HAP-1 (cell line): ENCODE results near the gene PKP3.

Experiments
- DNase-seq, 2 experiments: peaks; one replicate each; pipeline ENCODE4 v3.0.0-alpha.2; 2016 to 2020; ENCODE audit warnings: low spot score in 2 of 2
- H3K27me3 ChIP-seq: fragments of 250-450 bp; sonication (Bioruptor Pico); 2 replicates; pipeline ENCODE4 v1.5.1; 2020; ENCODE audit warnings: low read depth, mild to moderate bottlenecking, moderate library complexity
- H3K36me3 ChIP-seq: fragments of 250-450 bp; sonication (Bioruptor Pico); replicated peaks from 2 replicates; pipeline ENCODE4 v1.5.1; 2020; ENCODE audit warnings: mild to moderate bottlenecking
- H3K4me1 ChIP-seq: fragments of 250-450 bp; sonication (Bioruptor Pico); 2 replicates; pipeline ENCODE4 v1.5.1; 2020; ENCODE audit warnings: mild to moderate bottlenecking
- H3K4me3 ChIP-seq: fragments of 250-450 bp; sonication (Bioruptor Pico); 2 replicates; pipeline ENCODE4 v1.5.1; 2020; ENCODE audit warnings: mild to moderate bottlenecking, moderate library complexity
- H3K9me3 ChIP-seq: fragments of 250-450 bp; sonication (Bioruptor Pico); 2 replicates; pipeline ENCODE4 v1.5.1; 2020; ENCODE audit warnings: mild to moderate bottlenecking, moderate library complexity
- in situ Hi-C: fragments of 300-500 bp; cut with MboI; formaldehyde crosslinking; loops from 3 replicates; pipeline ENCODE4 v1.14.3; 2020; ENCODE audit warnings: low sequenced_read_pairs, inconsistent platforms, mixed read lengths

PKP3 gene

DNA sequence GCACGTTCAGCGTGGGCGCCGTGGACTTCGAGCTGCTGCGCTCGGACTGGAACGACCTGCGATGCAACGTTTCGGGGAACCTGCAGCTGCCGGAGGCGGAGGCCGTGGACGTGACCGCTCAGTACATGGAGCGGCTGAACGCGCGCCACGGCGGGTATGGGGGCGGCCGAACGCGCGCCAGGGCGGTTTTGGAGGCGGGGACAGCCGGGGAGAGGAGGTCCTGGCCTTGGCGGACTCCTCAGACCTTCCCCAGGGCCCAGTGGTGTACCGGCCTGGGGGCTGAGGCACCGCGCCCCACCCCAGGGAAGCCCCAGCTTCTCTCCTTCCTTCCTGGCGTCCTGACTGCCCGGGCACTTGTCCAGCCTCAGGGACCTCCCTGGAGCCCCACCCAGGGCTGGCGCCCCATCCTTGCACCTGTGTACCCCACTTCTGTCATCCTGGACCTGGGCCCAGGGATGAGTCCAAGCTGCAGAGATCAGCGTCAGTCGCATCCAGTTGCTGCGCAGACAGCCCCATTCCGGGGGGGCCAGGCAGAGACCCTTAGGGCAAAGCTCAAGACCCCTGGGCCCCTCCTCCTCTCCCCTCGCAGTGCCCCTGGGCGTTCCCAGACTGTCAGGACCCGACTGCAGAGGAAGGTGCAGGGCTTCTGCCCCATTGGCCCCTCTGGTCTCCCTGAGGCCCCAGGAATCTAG lies 16.7 kb upstream of the PKP3 start:
- Histone ChIP-seq H3K36me3 (peaks cover 25% of the 10 kb centered on the region), H3K27me3 (no peaks in the 10 kb centered on the region), H3K4me3 (no peak overlapping the region), H3K4me1 (no peaks in the 10 kb centered on the region), H3K9me3 (no peaks in the 10 kb centered on the region)
- no peak for DNase-seq
- in situ Hi-C loops, result no loop called here

DNA sequence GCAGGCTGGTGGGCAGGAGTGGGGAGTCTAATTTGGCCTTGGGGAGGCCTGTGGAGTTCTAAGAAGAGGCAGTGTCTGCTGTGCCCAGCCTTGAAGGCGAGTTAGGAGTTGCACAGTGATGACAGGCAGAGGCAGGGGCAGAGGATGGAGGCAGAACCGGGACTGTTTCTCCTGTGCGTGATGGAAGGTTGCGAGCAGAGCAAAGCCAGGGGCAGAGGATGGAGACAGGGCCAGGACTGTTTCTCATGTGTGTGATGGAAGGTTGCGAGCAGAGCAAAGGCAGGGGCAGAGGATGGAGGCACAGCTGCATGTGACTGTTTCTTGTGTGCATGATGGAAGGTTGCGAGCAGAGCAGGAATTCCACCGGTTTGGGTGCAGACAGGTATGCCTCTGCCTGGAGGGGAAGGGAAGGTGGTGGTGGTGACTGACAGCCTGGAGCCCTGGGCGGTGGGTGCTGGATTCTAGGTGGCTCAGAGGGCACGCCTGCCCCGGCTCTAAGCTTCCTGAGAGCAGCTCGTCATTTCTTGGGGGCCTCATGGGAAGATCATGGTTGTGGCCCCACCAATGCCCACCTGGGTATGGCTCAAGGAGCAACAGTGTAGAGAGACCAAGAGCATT lies 16.0 kb upstream of the PKP3 start:
- Histone ChIP-seq H3K4me3 (no peak overlapping the region), H3K4me1 (no peaks in the 10 kb centered on the region), H3K9me3 (no peaks in the 10 kb centered on the region), H3K36me3 (peaks cover 25% of the 10 kb centered on the region), H3K27me3 (no peaks in the 10 kb centered on the region)
- DNase-seq, result no peak
- in situ Hi-C loops, result no loop called here

DNA sequence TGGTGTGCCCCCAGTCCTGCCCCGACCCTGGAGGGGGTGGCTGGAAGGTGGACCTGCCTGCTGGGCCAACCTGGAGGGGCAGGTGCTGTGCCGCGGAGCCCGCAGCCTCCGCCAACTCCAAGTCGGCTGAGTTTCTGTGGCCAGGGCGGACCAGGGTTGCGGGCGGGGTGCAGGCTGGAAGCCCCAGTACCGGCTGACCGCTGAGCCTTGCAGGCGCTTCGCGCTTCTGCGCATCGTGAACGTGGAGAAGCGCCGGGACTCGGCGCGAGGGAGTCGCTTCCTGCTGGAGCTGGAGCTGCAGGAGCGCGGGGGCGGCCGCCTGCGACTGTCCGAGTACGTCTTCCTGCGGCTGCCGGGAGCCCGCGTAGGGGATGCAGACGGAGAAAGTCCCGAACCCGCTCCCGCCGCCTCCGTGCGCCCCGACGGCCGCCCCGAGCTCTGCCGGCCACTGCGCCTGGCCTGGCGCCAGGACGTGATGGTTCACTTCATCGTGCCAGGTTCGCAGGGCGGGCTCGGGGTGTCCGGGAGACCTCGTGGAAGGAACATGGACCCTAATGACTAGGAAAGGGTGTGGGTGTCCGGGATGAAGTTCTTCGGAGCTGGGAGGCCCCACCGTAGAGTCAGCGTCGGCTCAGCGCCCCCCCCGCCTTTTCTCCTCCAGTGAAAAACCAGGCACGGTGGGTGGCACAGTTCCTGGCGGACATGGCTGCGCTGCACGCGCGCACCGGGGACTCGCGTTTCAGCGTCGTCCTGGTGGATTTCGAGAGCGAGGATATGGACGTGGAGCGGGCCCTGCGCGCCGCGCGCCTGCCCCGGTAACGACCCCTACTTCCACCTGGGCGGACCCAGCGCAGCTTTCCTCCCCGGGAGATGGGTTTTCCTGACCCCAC lies 14.6 kb upstream of the PKP3 start:
- Histone ChIP-seq H3K27me3 (no peaks in the 10 kb centered on the region), H3K4me1 (no peaks in the 10 kb centered on the region), H3K9me3 (no peaks in the 10 kb centered on the region), H3K4me3 (no peak overlapping the region), H3K36me3 (peaks cover 18% of the 10 kb centered on the region)
- in situ Hi-C loops, result no loop called here
- DNase-seq, result no peak

DNA sequence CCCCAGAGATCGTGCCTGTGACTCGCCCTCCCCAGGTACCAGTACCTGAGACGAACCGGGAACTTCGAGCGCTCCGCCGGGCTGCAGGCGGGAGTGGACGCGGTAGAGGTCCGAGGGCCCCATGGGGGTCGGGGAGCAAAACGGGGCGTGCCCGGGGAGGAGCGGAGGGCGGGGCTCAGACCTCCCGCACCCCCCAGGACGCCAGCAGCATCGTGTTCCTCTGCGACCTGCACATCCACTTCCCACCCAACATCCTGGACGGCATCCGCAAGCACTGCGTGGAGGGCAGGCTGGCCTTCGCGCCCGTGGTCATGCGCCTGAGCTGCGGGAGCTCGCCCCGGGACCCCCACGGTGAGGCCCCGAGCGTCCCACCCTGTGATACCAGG lies 13.9 kb upstream of the PKP3 start:
- peaks cover 18% of the 10 kb centered on the region for H3K36me3 ChIP-seq
- H3K27me3 ChIP-seq, result no peaks in the 10 kb centered on the region
- in situ Hi-C loops, result no loop called here
- no peaks in the 10 kb centered on the region for H3K9me3 ChIP-seq
- no peak for DNase-seq
- H3K4me1 ChIP-seq, result no peaks in the 10 kb centered on the region
- no peak overlapping the region for H3K4me3 ChIP-seq

DNA sequence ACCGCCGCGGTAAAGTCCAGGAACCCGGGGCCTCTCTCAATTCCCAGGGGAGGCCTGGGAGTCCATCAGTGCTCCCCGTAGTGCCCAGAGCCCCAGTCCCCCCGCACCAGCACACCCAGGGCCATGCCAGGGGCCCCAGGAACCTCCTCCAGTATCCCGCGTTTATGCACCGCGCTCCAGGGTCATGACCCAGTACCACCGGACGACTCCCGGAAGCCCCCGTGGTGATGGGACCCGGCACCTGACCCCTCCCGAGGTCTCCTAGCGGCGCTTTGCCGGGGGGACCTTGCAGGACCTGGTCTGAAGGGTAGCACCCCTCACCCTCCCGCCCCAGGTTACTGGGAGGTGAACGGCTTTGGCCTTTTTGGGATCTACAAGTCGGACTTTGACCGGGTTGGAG lies 13.5 kb upstream of the PKP3 start:
- H3K4me3 ChIP-seq, result no peak overlapping the region
- in situ Hi-C loops, result no loop called here
- no peaks in the 10 kb centered on the region for H3K9me3 ChIP-seq
- peaks cover 14% of the 10 kb centered on the region for H3K36me3 ChIP-seq
- DNase-seq, result no peak
- H3K4me1 ChIP-seq, result no peaks in the 10 kb centered on the region
- H3K27me3 ChIP-seq, result no peaks in the 10 kb centered on the region

DNA sequence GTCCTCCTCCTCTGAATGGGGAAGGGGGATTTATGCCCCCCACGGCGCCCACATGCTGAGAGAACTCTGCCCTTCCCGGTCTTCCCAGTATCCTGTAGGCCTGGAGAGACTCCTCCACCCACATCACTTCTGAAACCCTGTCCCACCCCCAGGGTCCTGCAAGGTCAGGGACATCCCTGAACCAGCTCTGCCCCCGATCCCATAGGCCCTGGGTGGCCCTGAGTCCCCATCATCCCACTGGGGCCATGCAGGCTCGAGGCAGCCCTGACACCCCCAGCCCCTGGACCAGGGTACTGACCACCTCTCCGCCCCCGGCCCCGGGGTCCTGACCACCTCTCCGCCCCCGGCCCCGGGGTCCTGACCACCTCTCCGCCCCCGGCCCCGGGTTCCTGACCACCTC lies 13.0 kb upstream of the PKP3 start:
- DNase-seq, result no peak
- in situ Hi-C loops, result no loop called here
- Histone ChIP-seq H3K27me3 (no peaks in the 10 kb centered on the region), H3K4me1 (no peaks in the 10 kb centered on the region), H3K9me3 (no peaks in the 10 kb centered on the region), H3K4me3 (no peak overlapping the region), H3K36me3 (peaks cover 13% of the 10 kb centered on the region)

DNA sequence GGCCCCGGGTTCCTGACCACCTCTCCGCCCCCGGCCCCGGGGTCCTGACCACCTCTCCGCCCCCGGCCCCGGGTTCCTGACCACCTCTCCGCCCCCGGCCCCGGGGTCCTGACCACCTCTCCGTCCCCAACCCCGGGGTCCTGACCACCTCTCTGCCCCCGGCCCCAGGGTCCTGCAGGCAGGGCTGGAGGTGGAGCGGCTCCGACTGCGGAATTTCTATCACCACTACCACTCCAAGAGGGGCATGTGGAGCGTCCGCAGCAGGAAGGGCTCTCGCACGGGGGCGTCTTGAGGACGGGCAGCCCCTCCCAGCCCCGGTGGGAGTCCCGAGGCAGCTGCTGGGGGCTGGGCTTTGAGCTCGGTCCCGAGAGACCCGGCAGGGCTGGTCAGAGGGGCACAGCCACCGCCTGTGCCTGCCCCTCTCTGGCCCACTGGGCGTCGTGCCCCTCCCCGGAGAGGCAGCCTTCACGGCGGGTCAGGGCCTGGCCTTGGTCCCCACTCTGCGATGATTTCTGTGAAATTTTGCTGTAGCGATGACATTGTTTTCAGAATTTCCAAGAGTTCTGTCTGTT lies 12.4 kb upstream of the PKP3 start:
- Histone ChIP-seq H3K36me3 (peaks cover 13% of the 10 kb centered on the region), H3K4me3 (no peak overlapping the region), H3K4me1 (no peaks in the 10 kb centered on the region), H3K9me3 (no peaks in the 10 kb centered on the region), H3K27me3 (no peaks in the 10 kb centered on the region)
- in situ Hi-C loops, result no loop called here
- no peak for DNase-seq

DNA sequence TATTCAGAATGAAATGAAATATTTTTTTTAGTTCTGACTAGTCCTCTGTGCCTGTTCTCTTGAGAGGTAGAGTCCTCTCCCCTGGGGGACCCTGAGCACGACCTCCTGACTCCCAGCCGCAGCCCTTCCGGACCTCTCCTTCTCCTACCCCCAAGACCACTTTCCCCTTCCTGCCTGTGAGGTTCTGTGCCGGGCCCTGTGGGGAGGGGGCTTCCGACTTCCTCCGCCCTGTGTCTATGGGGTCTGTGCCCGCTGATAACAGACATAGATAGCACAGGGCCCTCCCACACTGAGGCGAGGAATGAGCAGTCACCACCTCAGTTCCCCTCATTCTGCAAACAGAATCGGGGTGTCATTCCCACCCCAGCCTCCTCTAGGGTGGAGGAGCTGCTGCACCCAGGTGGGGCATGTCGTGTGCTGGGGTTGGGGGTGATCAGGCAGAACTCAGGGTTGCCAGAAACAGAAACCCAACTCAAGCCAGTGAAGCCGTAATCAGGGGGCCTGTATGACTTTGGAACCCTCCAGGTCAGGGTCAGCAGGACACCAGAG lies 11.9 kb upstream of the PKP3 start:
- Histone ChIP-seq H3K4me3 (no peak overlapping the region), H3K4me1 (no peaks in the 10 kb centered on the region), H3K36me3 (peaks cover 13% of the 10 kb centered on the region), H3K27me3 (no peaks in the 10 kb centered on the region), H3K9me3 (no peaks in the 10 kb centered on the region)
- DNase-seq, result no peak
- in situ Hi-C loops, result no loop called here

DNA sequence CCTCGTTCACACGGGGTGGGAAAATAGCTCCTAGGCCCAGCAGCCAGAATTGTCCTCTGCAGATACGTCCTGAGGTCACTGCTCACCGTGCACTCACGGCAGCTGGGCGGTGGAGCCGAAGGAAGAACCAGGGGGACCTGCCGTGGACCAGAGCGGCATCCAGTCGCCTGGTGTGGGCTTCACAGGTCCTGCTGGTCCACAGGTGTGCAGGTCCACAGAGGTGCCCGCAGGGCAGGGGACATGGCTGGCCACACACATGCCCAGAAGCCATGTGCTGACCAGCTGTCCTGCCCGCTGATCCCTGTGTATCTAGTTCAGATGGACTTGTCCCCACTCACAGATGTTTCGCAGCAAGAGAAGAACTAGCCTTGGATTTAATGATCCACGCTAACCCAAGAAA lies 10.6 kb upstream of the PKP3 start:
- Histone ChIP-seq H3K9me3 (no peaks in the 10 kb centered on the region), H3K27me3 (no peaks in the 10 kb centered on the region), H3K36me3 (peaks cover 13% of the 10 kb centered on the region), H3K4me1 (no peaks in the 10 kb centered on the region), H3K4me3 (no peak overlapping the region)
- DNase-seq, result no peak
- in situ Hi-C loops, result no loop called here

DNA sequence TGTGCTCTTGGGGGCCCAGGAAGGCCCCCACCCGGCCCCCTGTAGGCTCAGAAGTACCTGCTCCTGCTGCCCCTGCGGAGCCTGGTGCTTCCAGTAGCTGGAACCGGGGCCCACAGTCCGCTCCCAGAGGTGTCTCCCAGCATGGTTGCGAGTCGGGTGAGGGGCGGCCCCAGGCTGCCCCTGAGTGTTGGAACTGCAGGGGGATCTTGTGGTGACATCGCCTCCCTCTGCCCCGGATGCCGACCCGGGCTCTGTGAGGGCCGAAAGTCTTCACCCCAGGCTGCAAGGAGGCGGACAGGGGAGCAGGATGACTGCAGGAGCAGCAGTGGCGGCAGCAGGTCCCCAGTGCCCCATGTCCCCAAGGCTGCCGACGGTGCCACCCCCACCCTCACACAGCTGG lies 9.5 kb upstream of the PKP3 start:
- Histone ChIP-seq H3K9me3 (no peaks in the 10 kb centered on the region), H3K27me3 (no peaks in the 10 kb centered on the region), H3K4me1 (no peaks in the 10 kb centered on the region), H3K36me3 (peaks cover 13% of the 10 kb centered on the region), H3K4me3 (no peak overlapping the region)
- DNase-seq, result no peak
- in situ Hi-C loops, result no loop called here

DNA sequence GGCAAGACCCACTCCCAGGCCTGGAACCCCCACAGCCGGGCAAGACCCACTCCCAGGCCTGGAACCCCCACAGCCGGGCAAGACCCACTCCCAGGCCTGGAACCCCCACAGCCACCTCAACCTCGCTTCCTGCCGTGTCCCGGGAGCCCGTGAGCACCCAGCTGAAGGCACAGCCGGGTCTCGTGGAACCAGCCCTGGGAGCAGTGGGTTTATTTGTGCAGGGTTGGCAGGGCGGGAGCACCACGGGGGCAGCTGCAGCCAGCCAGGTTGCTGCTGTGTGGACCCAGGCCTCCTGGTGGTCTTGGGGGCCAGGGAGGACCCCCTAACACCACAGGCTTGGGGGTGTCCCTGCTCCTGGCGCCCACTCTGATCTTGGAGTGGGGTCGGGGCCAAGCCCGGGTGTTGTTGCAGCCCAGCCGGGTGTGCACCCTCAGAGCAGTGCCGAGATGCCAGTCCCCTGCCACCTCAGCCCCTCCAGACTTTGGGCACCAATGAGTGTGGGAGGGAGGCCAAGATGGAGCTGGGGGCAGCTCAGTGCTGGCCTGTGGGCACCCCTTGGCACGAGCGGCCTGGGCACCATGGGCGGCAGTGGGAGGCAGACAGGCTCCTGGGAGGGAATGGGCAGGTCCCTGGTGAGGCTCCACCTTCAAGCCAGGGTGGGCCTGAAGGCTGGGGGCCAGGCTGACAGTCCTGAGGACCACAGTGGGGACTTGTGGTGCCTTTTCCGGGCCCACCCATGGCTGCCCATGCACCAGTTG lies 8.2 kb upstream of the PKP3 start:
- Histone ChIP-seq H3K36me3 (peaks cover 2% of the 10 kb centered on the region), H3K4me1 (no peaks in the 10 kb centered on the region), H3K4me3 (no peak overlapping the region), H3K9me3 (no peaks in the 10 kb centered on the region), H3K27me3 (no peaks in the 10 kb centered on the region)
- in situ Hi-C loops, result no loop called here
- DNase-seq, result no peak

DNA sequence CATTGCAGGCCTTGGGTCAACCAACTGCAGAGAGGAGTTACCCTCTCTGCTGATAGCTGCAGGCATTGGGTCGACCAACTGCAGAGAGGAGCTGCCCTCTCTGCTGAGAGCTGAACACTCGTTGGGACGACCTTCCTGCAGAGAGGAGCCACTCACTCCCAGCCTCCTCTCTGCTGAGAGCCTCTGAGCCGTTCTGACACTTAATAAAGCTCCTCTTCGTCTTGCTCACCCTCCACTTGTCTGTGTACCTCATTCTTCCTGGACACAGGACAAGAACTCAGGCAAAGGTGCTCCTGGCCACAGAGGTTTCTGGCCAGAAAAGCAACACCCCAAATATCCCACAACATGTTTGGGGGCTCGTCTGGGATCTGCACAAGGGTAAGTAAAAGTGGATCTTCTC lies 7.5 kb upstream of the PKP3 start:
- DNase-seq, result no peak
- in situ Hi-C loops, result no loop called here
- Histone ChIP-seq H3K9me3 (no peaks in the 10 kb centered on the region), H3K27me3 (no peaks in the 10 kb centered on the region), H3K4me1 (no peaks in the 10 kb centered on the region), H3K36me3 (no peaks in the 10 kb centered on the region), H3K4me3 (no peak overlapping the region)

DNA sequence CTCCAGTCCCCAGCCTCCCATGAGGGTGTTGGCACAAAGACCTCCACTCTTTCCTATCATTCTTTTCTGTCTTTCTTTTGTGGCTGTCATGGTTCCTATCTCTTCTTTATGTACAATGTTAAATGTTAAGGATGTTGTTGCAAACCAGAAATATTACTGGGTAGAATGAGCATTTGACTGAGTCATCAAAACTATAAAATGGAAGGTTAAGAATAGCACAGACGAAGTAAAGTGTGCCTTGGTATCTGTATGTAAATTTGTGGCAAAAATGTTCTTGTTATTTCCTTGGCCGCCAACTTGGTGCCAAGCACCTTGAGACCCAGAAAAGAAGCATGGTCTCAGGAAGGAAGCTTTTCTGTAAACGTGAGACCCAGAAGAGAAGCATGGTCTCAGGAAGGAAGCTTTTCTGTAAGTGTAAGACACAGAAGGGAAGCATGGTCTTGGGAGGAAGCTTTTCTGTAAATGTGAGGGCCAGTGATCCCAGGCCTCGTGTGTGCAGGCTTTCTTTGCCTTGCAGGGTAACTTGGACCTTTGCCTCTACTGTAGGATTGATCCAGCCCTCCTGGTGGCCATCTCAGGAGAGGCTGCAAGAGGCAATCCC lies 6.7 kb upstream of the PKP3 start:
- DNase-seq, result no peak

More for the DNA sequence above, 6.7 kb upstream of the PKP3 start:
- Histone ChIP-seq H3K27me3 (no peaks in the 10 kb centered on the region), H3K36me3 (no peaks in the 10 kb centered on the region), H3K4me1 (no peaks in the 10 kb centered on the region), H3K9me3 (no peaks in the 10 kb centered on the region), H3K4me3 (no peak overlapping the region)
- in situ Hi-C loops, result no loop called here
